ENCODE results near the gene FRMD3. TPM values are rescaled to one million over a fixed set of nuclear protein-coding genes. Genes with fewer than 3 reads are reported as not detected.

Gene FRMD3
- polyA plus RNA-seq, 3 donors: 0.78 to 5.8 (median 4.9) TPM

DNA sequence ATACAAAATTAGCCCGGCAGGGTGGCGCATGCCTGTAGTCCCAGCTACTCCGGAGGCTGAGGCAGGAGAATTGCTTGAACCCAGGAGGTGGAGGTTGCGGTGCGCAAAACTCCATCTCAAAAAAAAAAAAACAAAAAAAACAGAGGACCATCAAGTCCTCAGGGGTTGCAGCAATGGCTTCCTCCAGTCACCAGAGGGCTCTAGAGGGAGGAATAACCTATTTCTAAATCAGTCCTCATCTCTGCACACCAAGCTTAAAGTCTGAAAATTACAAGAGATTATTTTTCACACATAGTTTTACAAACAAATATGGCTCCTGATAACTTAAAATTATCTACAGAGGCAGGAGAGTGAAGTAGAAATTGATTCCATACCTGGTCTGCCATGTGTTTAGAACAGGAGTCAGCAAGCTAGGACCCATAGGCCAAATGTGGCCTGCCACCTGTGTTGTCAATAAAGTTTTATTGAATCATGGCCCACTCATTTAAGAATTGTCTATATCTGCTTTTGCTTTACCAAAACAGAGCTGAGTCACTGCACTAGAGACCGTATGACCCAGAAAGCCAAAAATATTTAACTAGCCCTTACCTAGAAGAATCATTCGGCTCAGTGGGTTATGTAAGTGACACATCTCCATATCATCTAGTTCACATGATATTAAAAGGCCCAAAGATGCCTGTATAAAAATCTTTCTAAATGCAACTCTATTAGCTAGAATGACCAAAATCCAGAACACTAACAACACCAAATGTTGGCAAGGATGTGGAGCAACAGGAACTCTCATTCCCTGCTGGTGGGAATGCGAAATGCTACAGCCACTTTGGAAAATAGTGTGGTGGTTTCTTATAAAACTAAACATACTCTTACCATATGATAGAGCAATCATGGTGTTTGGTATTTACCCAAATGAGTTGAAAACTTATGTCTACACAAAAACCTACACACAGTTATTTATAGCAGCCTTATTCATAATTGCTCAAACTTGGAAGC is 207.7 kb downstream of the FRMD3 start:
- H3K27ac ChIP-seq (ENCODE audit: low read depth, low read length): no peak overlapping the region
- 97 to 99% (median 99%) methylated on average over 8 of the region's 8 CpGs for WGBS, 3 donors

DNA sequence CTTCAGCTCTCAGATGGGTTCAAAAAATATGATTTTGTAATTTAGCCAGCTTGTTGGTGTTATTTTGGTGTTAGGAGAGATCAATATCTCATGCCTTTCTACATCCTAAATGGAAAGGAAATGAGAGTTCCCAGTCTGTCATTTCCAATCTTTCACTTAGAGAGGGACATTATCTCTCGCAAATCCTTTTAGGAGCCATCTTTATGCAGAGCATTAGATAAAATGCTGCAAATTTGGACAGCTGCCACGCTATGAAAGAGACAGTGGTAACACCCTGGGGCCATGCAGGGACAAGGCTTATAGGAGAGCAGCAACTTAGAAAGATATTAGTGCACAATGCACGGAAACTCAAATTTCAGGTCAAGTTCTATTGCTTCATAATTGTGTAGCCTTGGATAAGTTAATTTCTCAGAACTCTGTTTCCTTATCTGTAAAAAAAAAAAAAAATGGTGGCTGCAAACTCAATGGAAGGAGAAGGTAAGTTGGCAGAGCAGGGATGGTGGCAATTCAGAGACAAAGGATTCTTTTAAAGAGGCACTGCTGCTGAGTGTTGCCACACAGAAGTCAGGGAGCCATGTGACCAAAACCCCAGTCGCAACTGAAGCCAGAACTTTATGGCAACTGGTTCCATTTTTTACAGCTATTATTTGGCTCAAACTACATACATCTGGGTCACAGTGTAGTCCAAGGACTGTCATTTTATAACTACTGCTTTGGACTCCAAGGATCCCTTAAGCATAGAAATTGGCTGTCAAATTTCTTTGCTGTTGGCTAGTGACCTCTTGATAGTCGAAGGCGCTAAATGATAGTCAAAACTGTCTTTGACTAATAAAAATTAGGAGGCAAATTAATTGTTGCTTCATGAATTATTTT is 210.2 kb downstream of the FRMD3 start:
- 54 to 65% (median 60%) methylated on average over 6 of the region's 6 CpGs for WGBS, 3 donors
- H3K27ac ChIP-seq (ENCODE audit: low read depth, low read length): no peak overlapping the region

DNA sequence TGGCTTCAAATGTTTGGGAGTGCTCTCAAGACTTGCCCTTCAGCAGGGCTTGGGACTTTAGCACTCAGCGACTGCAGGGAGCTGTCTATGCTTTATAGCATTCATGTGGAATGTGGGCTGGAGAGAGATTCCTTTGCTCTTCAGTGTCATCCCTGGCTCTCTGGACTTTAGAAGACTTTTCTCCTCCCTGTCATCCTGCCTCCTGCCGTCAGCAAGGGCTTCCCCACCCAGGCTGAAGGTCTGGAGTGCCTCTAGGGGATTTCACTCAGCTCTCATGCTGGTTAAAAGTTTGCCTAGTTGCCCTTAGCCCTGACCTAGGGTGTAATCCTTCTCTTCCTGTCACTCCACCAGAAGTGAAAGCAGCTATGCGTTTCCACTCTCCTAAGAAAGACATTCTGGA is 210.9 kb downstream of the FRMD3 start:
- 45 to 79% (median 48%) methylated on average over 3 of the region's 3 CpGs for WGBS, 3 donors
- H3K27ac ChIP-seq (ENCODE audit: low read depth, low read length): no peak overlapping the region

DNA sequence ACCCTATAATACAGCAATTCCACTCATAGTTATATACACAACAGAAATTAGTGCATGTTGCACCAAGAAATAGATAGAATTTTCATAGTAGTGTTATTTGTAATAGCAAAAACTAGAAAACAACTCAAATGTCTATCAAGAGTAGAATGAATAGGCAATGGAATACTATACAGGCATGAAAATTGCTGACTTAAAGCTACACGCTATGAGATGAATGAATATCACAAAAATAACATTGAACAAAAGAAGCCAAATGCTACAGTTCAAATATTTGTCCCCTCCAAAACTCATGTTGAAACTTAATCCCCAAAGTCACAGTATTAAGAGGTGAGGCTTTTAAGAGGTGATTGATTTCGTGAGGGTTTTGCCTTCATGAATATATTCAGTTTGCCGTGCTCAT is 215.1 kb downstream of the FRMD3 start:
- 96 to 98% (median 97%) methylated on average over 3 of the region's 3 CpGs for WGBS, 3 donors
- no peak overlapping the region for H3K27ac ChIP-seq (ENCODE audit: low read depth, low read length)

- WGBS, 3 donors: 76 to 100% (median 95%) methylated on average over 1 of the region's 1 CpG
- no peak overlapping the region for H3K27ac ChIP-seq (ENCODE audit: low read depth, low read length)
Observed at GRCh38 chr9:83322438-83322837, 215.8 kb downstream of the FRMD3 start.

DNA sequence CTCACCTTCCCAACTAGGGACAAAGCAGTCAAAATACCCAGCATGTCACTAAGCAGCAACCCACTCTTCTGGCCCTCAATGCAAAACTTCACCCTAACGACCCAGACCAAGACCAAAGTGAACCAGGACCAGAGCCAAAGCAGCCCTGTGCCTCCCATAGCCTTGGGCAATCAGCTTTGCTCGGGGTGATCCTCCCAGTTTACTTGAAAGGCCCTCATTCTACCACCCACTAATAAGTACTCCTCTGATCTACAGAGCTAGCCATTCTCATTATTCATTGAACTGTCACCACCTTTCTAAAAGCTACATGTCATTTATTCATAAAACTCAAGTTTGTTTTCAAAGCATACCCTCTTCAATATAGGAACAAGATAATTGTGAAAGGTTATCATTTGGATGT is 221.0 kb downstream of the FRMD3 start:
- H3K27ac ChIP-seq (ENCODE audit: low read depth, low read length): no peak overlapping the region
- 61 to 67% (median 65%) methylated on average over 2 of the region's 2 CpGs for WGBS, 3 donors

DNA sequence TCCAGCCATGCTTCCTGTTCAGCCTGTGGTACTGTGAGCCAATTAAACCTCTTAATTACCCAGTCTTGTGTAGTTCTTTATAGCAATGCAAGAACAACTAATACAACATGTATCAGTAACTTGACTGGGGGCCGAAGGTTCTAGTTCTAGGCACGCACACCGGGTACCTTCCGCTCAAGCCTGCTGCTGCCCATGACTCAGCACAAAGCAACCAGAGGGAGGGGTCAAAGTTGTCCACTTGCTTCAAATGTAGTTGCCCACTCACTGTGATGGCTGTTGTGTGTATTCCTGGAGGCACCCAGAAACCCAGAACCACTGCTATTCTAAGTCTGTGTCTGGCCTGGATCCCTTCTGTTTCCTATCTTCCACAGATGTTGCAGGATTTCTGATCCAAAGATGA is 222.6 kb downstream of the FRMD3 start:
- 98 to 99% (median 98%) methylated on average over 4 of the region's 4 CpGs for WGBS, 3 donors
- no peak overlapping the region for H3K27ac ChIP-seq (ENCODE audit: low read depth, low read length)

DNA sequence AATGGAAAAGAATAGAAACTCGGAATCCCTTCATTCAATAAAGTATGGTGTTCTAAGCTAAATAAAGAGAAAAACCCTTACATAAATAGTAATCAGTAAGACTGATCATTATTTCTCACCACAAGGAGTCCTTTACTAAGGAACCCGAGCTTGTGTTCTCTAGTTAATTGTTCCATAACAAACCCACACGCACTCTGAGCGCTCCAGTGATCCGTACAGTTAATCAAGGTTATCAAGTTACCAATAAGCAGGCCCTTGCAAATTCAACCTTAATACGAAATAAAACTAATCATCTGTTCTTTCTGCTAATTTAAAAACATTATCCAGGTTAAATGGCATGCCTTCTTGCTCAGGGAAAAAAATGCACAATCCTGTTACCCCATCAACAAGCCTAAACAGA is 224.4 kb downstream of the FRMD3 start:
- H3K27ac ChIP-seq (ENCODE audit: low read depth, low read length): no peak overlapping the region
- 87 to 96% (median 92%) methylated on average over 6 of the region's 6 CpGs for WGBS, 3 donors

DNA sequence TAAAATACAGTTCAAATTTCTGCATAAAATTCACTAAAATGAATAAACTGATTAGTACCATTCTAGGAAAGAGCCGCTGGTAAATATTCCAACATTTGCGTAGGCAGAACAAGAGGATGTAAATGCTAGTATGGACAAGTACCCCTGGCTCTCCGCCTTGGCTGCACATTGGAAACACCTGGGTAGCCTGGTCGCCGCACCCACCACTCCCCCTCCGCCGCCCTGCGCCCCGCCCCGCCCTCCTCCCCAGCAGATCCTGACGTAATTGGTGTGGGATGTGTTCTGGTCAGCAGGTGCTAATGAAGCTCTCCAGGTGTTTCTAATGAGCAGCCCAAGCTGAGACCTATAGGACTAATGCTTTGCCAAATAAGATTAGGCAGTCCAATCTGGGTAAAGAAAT is 225.7 kb downstream of the FRMD3 start:
- WGBS, 3 donors: 90 to 95% (median 94%) methylated on average over 11 of the region's 11 CpGs
- H3K27ac ChIP-seq (ENCODE audit: low read depth, low read length): no peak overlapping the region

GRCh38 chr9:83307066-83307724 is 231.0 kb downstream of the FRMD3 start:
- H3K27ac ChIP-seq (ENCODE audit: low read depth, low read length): no peak overlapping the region
- 38 to 74% (median 48%) methylated on average over 2 of the region's 2 CpGs for WGBS, 3 donors

DNA sequence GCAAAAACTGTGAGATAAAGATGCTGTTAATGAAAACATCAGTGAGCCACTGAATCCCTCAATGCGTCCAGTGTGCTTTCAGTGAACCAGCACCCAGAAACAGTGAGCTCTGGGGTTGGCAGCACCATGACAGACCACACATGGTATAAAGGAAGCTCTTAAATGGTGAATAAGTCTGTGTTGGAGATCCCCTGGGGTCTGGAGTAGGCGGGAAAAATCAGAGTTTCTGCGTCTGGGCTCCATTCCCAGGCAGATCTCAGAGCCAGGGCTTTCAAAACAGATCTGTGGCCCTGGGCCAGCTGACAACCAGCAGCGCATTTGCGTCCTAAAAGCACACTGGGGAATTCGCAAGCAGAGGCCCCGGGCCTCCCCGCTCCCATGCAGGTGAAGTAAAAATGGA is 233.5 kb downstream of the FRMD3 start:
- peak overlapping the region; percentile 35 for H3K27ac ChIP-seq (ENCODE audit: low read depth, low read length)
- 17 to 52% (median 48%) methylated on average over 8 of the region's 8 CpGs for WGBS, 3 donors

GRCh38 chr9:83299571-83299970 is 238.6 kb downstream of the FRMD3 start:
- 53 to 63% (median 56%) methylated on average over 6 of the region's 6 CpGs for WGBS, 3 donors
- H3K27ac ChIP-seq (ENCODE audit: low read depth, low read length): no peak overlapping the region

DNA sequence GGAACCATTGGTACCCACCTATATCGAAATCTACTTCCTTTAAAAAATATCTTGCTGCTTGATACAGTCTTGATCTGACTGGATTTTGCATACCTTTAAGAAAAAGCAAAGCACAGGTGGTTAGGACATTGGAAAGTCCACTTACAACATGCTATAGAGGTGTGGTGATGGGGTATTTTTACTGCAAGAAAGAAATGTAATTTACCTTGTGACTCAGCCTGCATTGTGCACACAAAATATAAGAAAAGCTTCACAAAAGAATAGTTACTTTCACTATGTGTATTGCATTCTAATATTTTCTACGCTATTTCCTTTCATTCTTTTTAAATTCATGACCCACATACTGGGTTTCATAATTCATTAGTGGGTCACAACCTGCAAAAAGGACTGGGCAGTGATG is 239.1 kb downstream of the FRMD3 start:
- WGBS, 3 donors: 90 to 96% (median 92%) methylated on average over 2 of the region's 2 CpGs

GRCh38 chr9:83296123-83296522 is 242.1 kb downstream of the FRMD3 start:
- no peak overlapping the region for H3K27ac ChIP-seq (ENCODE audit: low read depth, low read length)
- WGBS, 3 donors: 67 to 93% (median 93%) methylated on average over 2 of the region's 2 CpGs

More for the DNA sequence above, 239.1 kb downstream of the FRMD3 start:
- no peak overlapping the region for H3K27ac ChIP-seq (ENCODE audit: low read depth, low read length)

GRCh38 chr9:83294816-83295215 is 243.4 kb downstream of the FRMD3 start:
- no peak overlapping the region for H3K27ac ChIP-seq (ENCODE audit: low read depth, low read length)
- 84 to 95% (median 88%) methylated on average over 2 of the region's 2 CpGs for WGBS, 3 donors

- H3K27ac ChIP-seq (ENCODE audit: low read depth, low read length): no peak overlapping the region
- 57 to 95% (median 94%) methylated on average over 1 of the region's 1 CpG for WGBS, 3 donors
Observed at GRCh38 chr9:83291196-83291595, 247.0 kb downstream of the FRMD3 start.

DNA sequence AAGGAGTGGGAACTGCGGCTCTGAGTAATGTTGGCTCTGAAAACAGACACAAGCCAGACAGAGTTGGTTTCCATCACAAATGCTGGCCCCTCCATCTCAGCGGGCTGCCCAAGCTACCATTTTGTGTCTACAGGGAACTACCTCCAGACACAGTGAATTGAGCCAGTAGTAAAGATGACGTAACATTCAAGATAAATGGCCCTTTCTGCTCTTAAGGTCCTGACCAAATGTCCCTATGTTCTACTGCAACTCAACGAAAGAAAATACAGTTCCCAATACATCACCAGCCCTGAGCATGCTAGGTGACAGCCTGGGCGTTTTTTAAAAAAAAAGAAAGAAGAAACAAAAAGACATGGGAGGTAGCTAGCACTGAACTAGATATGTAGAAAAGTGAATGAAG is 247.5 kb downstream of the FRMD3 start:
- H3K27ac ChIP-seq (ENCODE audit: low read depth, low read length): no peak overlapping the region
- 62 to 71% (median 65%) methylated on average over 5 of the region's 5 CpGs for WGBS, 3 donors

DNA sequence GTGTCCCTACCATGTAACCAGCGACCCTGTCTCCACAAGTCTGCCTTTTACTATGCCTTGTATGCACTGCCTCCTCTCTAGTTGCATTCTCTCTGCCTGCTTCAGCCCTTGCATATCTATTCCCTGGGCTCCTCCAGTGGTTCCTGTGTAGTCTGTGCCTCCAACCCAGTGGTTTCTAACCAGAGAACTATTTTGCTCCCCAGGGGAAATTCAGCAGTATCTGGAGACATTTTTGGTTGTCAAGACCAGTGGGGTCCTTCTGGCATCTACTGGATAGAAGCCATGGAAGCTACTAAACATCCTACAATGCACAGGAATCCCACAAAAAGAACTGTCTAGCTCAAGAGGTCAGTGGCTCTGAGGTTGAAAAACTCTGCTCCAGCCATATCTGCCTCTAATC is 251.2 kb downstream of the FRMD3 start:
- H3K27ac ChIP-seq (ENCODE audit: low read depth, low read length): no peak overlapping the region
- 86 to 93% (median 88%) methylated on average over 1 of the region's 1 CpG for WGBS, 3 donors
